PC-9 (cell line): ENCODE measurements around the gene THAP7. TPM values are rescaled to one million over a fixed set of nuclear protein-coding genes. Genes with fewer than 3 reads are reported as not detected.
A peak's percentile ranks its signal among the peaks of the same experiment; 100 is the strongest.

ENCODE experiments used
- BruUV-seq: library from RNA; stranded (reverse); fragments of 400-500 nt; replicated peaks from 2 replicates; lab custom pipeline; 2021; lab: Mats Ljungman, UMichigan
- CTCF ChIA-PET: fragments of 300-600 bp; sonication (Branson Sonifier 250); formaldehyde crosslinking; loops from one replicate; lab custom pipeline; 2022; ENCODE audit warnings: antibody characterized with exemption; lab: Charles Lee
- POLR2A ChIA-PET: fragments of 300-600 bp; sonication (Branson Sonifier 250); formaldehyde crosslinking; loops from one replicate; lab custom pipeline; 2022; ENCODE audit warnings: antibody characterized with exemption; ENCODE audit not compliant: unreplicated experiment; lab: Charles Lee
- DNase-seq, 2 experiments: peaks; one replicate each; pipeline versions ENCODE4 v3.0.0 to v3.0.0-alpha.2; 2015 to 2022; ENCODE audit warnings: mixed read lengths in 1 of 2
- H2AFZ ChIP-seq: fragments of 200-600 bp; sonication (generic); 2 replicates; pipeline ENCODE4 v1.8.1; 2017; ENCODE audit warnings: antibody characterized with exemption
- H3F3A ChIP-seq: fragments of 200-600 bp; sonication (generic); 2 replicates; pipeline ENCODE4 v1.8.1; 2017; ENCODE audit warnings: antibody characterized with exemption, mild to moderate bottlenecking, low read depth; ENCODE audit not compliant: insufficient read depth
- H3K27ac ChIP-seq: fragments of 200-600 bp; sonication (generic); 2 replicates; pipeline ENCODE4 v1.6.1; 2016; ENCODE audit warnings: mixed run types
- H3K27me3 ChIP-seq: fragments of 200-600 bp; sonication (generic); 2 replicates; pipeline ENCODE4 v1.6.1; 2016; ENCODE audit warnings: low read depth, mixed run types; ENCODE audit not compliant: insufficient read depth
- H3K36me3 ChIP-seq: fragments of 200-600 bp; sonication (generic); 2 replicates; pipeline ENCODE4 v1.6.1; 2016; ENCODE audit warnings: low read depth, mixed run types
- H3K4me1 ChIP-seq: fragments of 200-600 bp; sonication (generic); replicated peaks from 2 replicates; pipeline ENCODE4 v1.6.1; 2016; ENCODE audit warnings: mixed run types; ENCODE audit not compliant: insufficient read depth
- H3K4me2 ChIP-seq: fragments of 200-600 bp; sonication (generic); 2 replicates; pipeline ENCODE4 v1.6.1; 2017; ENCODE audit warnings: mixed run types
- H3K4me3 ChIP-seq: fragments of 200-600 bp; sonication (generic); 2 replicates; pipeline ENCODE4 v1.6.1; 2016; ENCODE audit warnings: mixed run types
- H3K79me2 ChIP-seq: fragments of 200-600 bp; sonication (generic); 2 replicates; pipeline ENCODE4 v1.6.1; 2017; ENCODE audit warnings: low read depth, mixed run types
- H3K9me2 ChIP-seq: fragments of 200-600 bp; sonication (generic); 2 replicates; pipeline ENCODE4 v1.8.1; 2017; ENCODE audit warnings: mild to moderate bottlenecking; ENCODE audit not compliant: insufficient read depth
- H3K9me3 ChIP-seq: fragments of 200-600 bp; sonication (generic); 2 replicates; pipeline ENCODE4 v1.8.1; 2016; ENCODE audit warnings: low read depth; ENCODE audit not compliant: insufficient read depth
- H4K20me1 ChIP-seq: fragments of 200-600 bp; sonication (generic); 2 replicates; pipeline ENCODE4 v1.8.1; 2017; ENCODE audit not compliant: insufficient read depth
- CTCF ChIP-seq: fragments of 200-600 bp; sonication (generic); conservative IDR thresholded peaks from 2 replicates; pipeline ENCODE4 v1.6.1; 2017; ENCODE audit warnings: mixed run types, antibody characterized with exemption, mild to moderate bottlenecking, moderate library complexity
- EZH2 ChIP-seq: fragments of 200-600 bp; sonication (generic); IDR thresholded peaks from 2 replicates; pipeline ENCODE4 v1.8.0; 2017; ENCODE audit warnings: antibody characterized with exemption, low read depth
- intact Hi-C: fragments of 100-400 bp; cut with micrococcal nuclease; formaldehyde crosslinking; loops from one replicate; pipeline ENCODE4 v1.10.0; 2022; ENCODE audit not compliant: unreplicated experiment
- total RNA-seq: library from RNA; stranded (reverse); gene quantifications from 2 replicates; pipeline ENCODE4 v1.2.3, GENCODE V29; 2021

The THAP7 gene
- total RNA-seq, 1 experiment from 2014 or later: 17.0 TPM

- Histone ChIP-seq H3K9me3 (no peaks in the 10 kb centered on the region), H3K4me3 (no peak overlapping the region), H3K27me3 (no peaks in the 10 kb centered on the region), H4K20me1 (no peaks in the 10 kb centered on the region), H3K36me3 (no peaks in the 10 kb centered on the region), H3K4me1 (no peaks in the 10 kb centered on the region), H3K27ac (no peak overlapping the region), H2AFZ (no peak overlapping the region), H3K4me2 (no peak overlapping the region), H3K79me2 (no peaks in the 10 kb centered on the region), H3K9me2 (no peaks in the 10 kb centered on the region), H3F3A (no peaks in the 10 kb centered on the region)
- DNase-seq: no peak
- intact Hi-C loops: no loop called here
- ChIA-PET CTCF (no interaction called here), POLR2A (no interaction called here)
- no TSS peak for BruUV-seq
- TF ChIP-seq CTCF (no peak), EZH2 (no peak)
Observed at GRCh38 chr22:21028277-21029251, 26.6 kb upstream of the THAP7 start.

GRCh38 chr22:21026783-21027692 lies 25.1 kb upstream of the THAP7 start:
- H3K4me2 ChIP-seq: no peak overlapping the region
- TF ChIP-seq EZH2 (no peak), CTCF (no peak)
- no peak overlapping the region for H3K4me3 ChIP-seq
- H3K36me3 ChIP-seq: no peaks in the 10 kb centered on the region
- H2AFZ ChIP-seq: no peak overlapping the region
- ChIA-PET POLR2A (no interaction called here), CTCF (no interaction called here)
- H3K27me3 ChIP-seq: no peaks in the 10 kb centered on the region
- peak in 1 of 2 experiments; percentile 14 for DNase-seq
- H3K9me3 ChIP-seq: no peaks in the 10 kb centered on the region
- H3K4me1 ChIP-seq: no peaks in the 10 kb centered on the region
- intact Hi-C loops: no loop called here
- H3K79me2 ChIP-seq: no peaks in the 10 kb centered on the region
- no peaks in the 10 kb centered on the region for H3K9me2 ChIP-seq
- no peak overlapping the region for H3K27ac ChIP-seq
- no peaks in the 10 kb centered on the region for H3F3A ChIP-seq
- H4K20me1 ChIP-seq: no peaks in the 10 kb centered on the region
- no TSS peak for BruUV-seq
